ENCODE measurements around the gene DMTF1. TPM values are rescaled to one million over a fixed set of nuclear protein-coding genes. Genes with fewer than 3 reads are reported as not detected.

The DMTF1 gene
- total and polyA plus RNA-seq, 10 of the 15 experiments (the other 5 are each of a cell fraction or from before 2014, with no cell fraction given) = 24.3 to 191 (median 72.0) TPM

DNA sequence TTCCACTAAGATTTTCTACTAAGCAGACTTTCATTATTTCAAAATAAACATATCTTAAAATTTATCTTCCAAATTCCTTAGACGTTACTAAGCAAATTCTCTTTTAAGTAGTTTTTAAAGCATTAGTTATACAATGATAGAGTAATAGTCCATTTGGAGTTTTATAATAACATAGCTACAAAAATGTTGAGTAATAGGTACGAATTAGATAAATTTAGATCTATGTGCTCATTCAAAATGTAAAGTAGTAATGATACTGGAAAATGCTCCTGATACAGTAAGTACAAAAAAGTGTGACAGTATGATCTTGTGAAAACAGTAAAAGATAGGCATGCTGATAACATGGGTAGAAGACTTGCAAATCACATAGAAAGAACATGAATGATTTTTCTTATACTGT, 4.5 kb downstream of the DMTF1 start:
- ChIA-PET CTCF (interaction anchor here (1.0 to 6.8 kb wide), 4 partner anchors 10 to 226 kb away, joined by 3 to 21 read pairs (median 8); no protein-coding TSS in a partner anchor), SMC1A (ENCODE audit: uncharacterized antibody, unreplicated experiment) (interaction anchor here (1.2 to 7.7 kb wide), 8 partner anchors 10 to 63 kb away, joined by 3 to 112 read pairs (median 6); partner anchors contain the start of gene TMEM243), RAD21 (ENCODE audit: unreplicated experiment) (interaction anchor here (1.1 to 6.0 kb wide), 3 partner anchors 10 to 60 kb away, joined by 3 to 153 read pairs (median 13); partner anchors contain the start of gene TMEM243), POLR2A (interaction anchor here (10.2 kb wide), 1 partner anchor 59 kb away, joined by 215 read pairs; the partner anchor contains the start of gene TMEM243)
- Histone ChIP-seq H4K20me1 (ENCODE audit: control insufficient read depth, insufficient read depth) (no peaks in the 10 kb centered on the region; the same call in 1 of the 2 replicates), H3K27me3 (replicated peaks in 1 of 2; ENCODE audit: control insufficient read depth in 2 of 2, insufficient read depth in 2 of 2, low read length in 1 of 2) (no peaks in the 10 kb centered on the region), H2AFZ (ENCODE audit: control insufficient read depth, low read depth, low read length) (no peak overlapping the region), H3K27ac (ENCODE audit: control insufficient read depth, insufficient read depth) (no peak overlapping the region; the same call in 1 of the 2 replicates), H3K9ac (ENCODE audit: control insufficient read depth, insufficient read depth, low read length) (no peak overlapping the region), H3K36me3 (ENCODE audit: control insufficient read depth in 2 of 2, insufficient read depth in 2 of 2, low read length in 1 of 2) (peaks cover 0 to 8% of the 10 kb centered on the region in 2 experiments; a peak in 1 of 4 replicates), H3K79me2 (ENCODE audit: control insufficient read depth, insufficient read depth, low read length) (peaks cover 98% of the 10 kb centered on the region), H3K4me3 (peak overlapping the region; percentile 91), H3K4me1 (ENCODE audit: control insufficient read depth, insufficient read depth, low read length) (peaks cover 6% of the 10 kb centered on the region; the same call in 1 of the 2 replicates), H3K9me3 (replicated peaks; ENCODE audit: control insufficient read depth, insufficient read depth, low read length) (no peaks in the 10 kb centered on the region), H3K4me2 (ENCODE audit: control insufficient read depth, insufficient read depth) (peak overlapping the region; percentile 72)
- in situ Hi-C loops (cut with MboI) (no loop called here), intact Hi-C loops (cut with micrococcal nuclease; ENCODE audit: unreplicated experiment) (loop anchor here (10.0 kb wide), 2 partner anchors 718 to 1058 kb away; partner anchors contain the start of genes DBF4 and SLC25A40)
- 22% methylated on average over 2 of the region's 2 CpGs for WGBS (ENCODE audit: insufficient coverage, insufficient replicate concordance, low lambda C conversion rate, missing lambda C conversion rate)
- FAIRE-seq (no peak), ATAC-seq (no peak), DNase-seq (ENCODE audit: low read depth, low spot score) (no peak)
- no TSS peak for BruUV-seq (replicated peaks)
- TF ChIP-seq, protein P1, sequence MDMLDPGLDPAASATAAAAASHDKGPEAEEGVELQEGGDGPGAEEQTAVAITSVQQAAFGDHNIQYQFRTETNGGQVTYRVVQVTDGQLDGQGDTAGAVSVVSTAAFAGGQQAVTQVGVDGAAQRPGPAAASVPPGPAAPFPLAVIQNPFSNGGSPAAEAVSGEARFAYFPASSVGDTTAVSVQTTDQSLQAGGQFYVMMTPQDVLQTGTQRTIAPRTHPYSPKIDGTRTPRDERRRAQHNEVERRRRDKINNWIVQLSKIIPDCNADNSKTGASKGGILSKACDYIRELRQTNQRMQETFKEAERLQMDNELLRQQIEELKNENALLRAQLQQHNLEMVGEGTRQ (IDR thresholded peaks at IDR 0.05; ENCODE audit: borderline replicate concordance, low read depth, low read length) = no peak
- TF ChIP-seq MTA3 (IDR thresholded peaks at IDR 0.05; ENCODE audit: borderline replicate concordance, low read length) = no peak
- TF ChIP-seq TCF7 (IDR thresholded peaks at IDR 0.05; ENCODE audit: borderline replicate concordance) = no peak
- TF ChIP-seq JUND (IDR thresholded peaks at IDR 0.05; ENCODE audit: low read depth, low read length) = no peak
- no peak for TF ChIP-seq SMARCA5 (IDR thresholded peaks at IDR 0.05)
- TF ChIP-seq, protein P2, sequence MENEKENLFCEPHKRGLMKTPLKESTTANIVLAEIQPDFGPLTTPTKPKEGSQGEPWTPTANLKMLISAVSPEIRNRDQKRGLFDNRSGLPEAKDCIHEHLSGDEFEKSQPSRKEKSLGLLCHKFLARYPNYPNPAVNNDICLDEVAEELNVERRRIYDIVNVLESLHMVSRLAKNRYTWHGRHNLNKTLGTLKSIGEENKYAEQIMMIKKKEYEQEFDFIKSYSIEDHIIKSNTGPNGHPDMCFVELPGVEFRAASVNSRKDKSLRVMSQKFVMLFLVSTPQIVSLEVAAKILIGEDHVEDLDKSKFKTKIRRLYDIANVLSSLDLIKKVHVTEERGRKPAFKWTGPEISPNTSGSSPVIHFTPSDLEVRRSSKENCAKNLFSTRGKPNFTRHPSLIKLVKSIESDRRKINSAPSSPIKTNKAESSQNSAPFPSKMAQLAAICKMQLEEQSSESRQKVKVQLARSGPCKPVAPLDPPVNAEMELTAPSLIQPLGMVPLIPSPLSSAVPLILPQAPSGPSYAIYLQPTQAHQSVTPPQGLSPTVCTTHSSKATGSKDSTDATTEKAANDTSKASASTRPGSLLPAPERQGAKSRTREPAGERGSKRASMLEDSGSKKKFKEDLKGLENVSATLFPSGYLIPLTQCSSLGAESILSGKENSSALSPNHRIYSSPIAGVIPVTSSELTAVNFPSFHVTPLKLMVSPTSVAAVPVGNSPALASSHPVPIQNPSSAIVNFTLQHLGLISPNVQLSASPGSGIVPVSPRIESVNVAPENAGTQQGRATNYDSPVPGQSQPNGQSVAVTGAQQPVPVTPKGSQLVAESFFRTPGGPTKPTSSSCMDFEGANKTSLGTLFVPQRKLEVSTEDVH (IDR thresholded peaks at IDR 0.05; ENCODE audit: low read depth, partially characterized antibody) = no peak
- no peak for TF ChIP-seq IRF4 (IDR thresholded peaks at IDR 0.05; ENCODE audit: low read depth, low read length)
- TF ChIP-seq ZNF207 (IDR thresholded peaks at IDR 0.05; ENCODE audit: borderline replicate concordance) = no peak
- no peak for TF ChIP-seq MXI1 (IDR thresholded peaks at IDR 0.05; ENCODE audit: low read depth, low read length)
- TF ChIP-seq SPI1 (IDR thresholded peaks at IDR 0.05; ENCODE audit: borderline replicate concordance, insufficient read depth, low read depth, low read length) = no peak
- no peak for TF ChIP-seq ESRRA (IDR thresholded peaks at IDR 0.05; ENCODE audit: low read length)
- TF ChIP-seq, protein P3, sequence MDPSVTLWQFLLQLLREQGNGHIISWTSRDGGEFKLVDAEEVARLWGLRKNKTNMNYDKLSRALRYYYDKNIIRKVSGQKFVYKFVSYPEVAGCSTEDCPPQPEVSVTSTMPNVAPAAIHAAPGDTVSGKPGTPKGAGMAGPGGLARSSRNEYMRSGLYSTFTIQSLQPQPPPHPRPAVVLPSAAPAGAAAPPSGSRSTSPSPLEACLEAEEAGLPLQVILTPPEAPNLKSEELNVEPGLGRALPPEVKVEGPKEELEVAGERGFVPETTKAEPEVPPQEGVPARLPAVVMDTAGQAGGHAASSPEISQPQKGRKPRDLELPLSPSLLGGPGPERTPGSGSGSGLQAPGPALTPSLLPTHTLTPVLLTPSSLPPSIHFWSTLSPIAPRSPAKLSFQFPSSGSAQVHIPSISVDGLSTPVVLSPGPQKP (IDR thresholded peaks at IDR 0.05; ENCODE audit: low read depth, low read length) = no peak
- TF ChIP-seq, protein P4, sequence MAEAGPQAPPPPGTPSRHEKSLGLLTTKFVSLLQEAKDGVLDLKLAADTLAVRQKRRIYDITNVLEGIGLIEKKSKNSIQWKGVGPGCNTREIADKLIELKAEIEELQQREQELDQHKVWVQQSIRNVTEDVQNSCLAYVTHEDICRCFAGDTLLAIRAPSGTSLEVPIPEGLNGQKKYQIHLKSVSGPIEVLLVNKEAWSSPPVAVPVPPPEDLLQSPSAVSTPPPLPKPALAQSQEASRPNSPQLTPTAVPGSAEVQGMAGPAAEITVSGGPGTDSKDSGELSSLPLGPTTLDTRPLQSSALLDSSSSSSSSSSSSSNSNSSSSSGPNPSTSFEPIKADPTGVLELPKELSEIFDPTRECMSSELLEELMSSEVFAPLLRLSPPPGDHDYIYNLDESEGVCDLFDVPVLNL (IDR thresholded peaks at IDR 0.05; ENCODE audit: low read depth, low read length) = no peak
- TF ChIP-seq RFX5 (IDR thresholded peaks at IDR 0.05; ENCODE audit: low read depth, low read length) = no peak
- no peak for TF ChIP-seq NR2C2 (IDR thresholded peaks at IDR 0.05; ENCODE audit: borderline replicate concordance, control insufficient read depth, insufficient read length, low read depth)
- no peak for TF ChIP-seq CBX3 (IDR thresholded peaks at IDR 0.05; ENCODE audit: borderline replicate concordance, low read depth)
- no peak for TF ChIP-seq POLR2A (IDR thresholded peaks at IDR 0.05; ENCODE audit: low read depth, low read length)

Measured in GM12878 (cell line).